Neutrophil (primary cell): ENCODE data around the gene PDE4D.

Experiments
- H3K27ac ChIP-seq: fragments of 200-600 bp; sonication (generic); 2 replicates; pipeline ENCODE4 v1.5.1; 2016; ENCODE audit warnings: mild to moderate bottlenecking, moderate library complexity
- H3K27me3 ChIP-seq: fragments of 200-600 bp; sonication (generic); 2 replicates; pipeline ENCODE4 v1.6.0; 2016; ENCODE audit warnings: mild to moderate bottlenecking
- H3K36me3 ChIP-seq: fragments of 200-600 bp; sonication (generic); 2 replicates; pipeline ENCODE4 v1.5.1; 2017
- H3K4me1 ChIP-seq, 2 experiments: fragments of 200-600 bp in 1 of 2; sonication (generic) in 1 of 2; 1 replicate in 1 of 2; 2 replicates in 1 of 2; pipeline versions ENCODE4 v1.5.1 to v1.6.1; 2013 to 2016; ENCODE audit warnings: low read depth in 1 of 2, low read length in 1 of 2, mild to moderate bottlenecking in 1 of 2, moderate library complexity in 1 of 2; ENCODE audit not compliant: control insufficient read depth in 1 of 2, insufficient read depth in 1 of 2
- H3K4me3 ChIP-seq, 2 experiments: fragments of 200-600 bp in 1 of 2; sonication (generic) in 1 of 2; 1 replicate in 1 of 2; 2 replicates in 1 of 2; pipeline ENCODE4 v1.5.1; 2013 to 2016; ENCODE audit warnings: low read depth in 1 of 2, low read length in 1 of 2, mild to moderate bottlenecking in 1 of 2, moderate library complexity in 1 of 2
- H3K9me3 ChIP-seq: fragments of 200-600 bp; sonication (generic); 2 replicates; pipeline ENCODE4 v1.5.1; 2016
- CTCF ChIP-seq: fragments of 200-600 bp; sonication (generic); IDR thresholded peaks from 2 replicates; pipeline ENCODE4 v1.5.1; 2016; ENCODE audit warnings: antibody characterized with exemption

Gene PDE4D

DNA sequence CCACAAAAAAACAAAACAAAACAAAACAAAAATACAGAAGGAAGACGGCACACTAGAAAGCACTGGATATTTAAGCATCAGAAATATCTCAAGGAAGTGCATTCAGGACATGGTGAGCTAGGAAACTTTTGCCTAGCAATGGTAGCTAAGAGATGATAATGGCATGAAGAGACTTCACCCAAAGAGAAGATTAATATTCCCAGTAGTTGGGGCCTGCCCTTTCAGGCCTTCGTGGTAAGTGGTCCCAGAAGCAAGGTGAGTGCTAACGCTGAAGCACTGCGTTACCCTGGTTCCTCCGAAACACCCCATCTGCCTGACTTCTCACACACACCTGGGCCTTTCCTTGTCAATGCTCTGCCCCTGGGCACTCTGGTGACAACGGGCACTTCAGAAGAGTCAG, 725.5 kb downstream of the PDE4D start:
- Histone ChIP-seq H3K4me1 (no peaks in the 10 kb centered on the region), H3K4me3 (no peak overlapping the region), H3K9me3 (no peaks in the 10 kb centered on the region), H3K36me3 (peaks cover 3% of the 10 kb centered on the region), H3K27ac (no peak overlapping the region), H3K27me3 (no peaks in the 10 kb centered on the region)
- TF ChIP-seq CTCF = no peak

DNA sequence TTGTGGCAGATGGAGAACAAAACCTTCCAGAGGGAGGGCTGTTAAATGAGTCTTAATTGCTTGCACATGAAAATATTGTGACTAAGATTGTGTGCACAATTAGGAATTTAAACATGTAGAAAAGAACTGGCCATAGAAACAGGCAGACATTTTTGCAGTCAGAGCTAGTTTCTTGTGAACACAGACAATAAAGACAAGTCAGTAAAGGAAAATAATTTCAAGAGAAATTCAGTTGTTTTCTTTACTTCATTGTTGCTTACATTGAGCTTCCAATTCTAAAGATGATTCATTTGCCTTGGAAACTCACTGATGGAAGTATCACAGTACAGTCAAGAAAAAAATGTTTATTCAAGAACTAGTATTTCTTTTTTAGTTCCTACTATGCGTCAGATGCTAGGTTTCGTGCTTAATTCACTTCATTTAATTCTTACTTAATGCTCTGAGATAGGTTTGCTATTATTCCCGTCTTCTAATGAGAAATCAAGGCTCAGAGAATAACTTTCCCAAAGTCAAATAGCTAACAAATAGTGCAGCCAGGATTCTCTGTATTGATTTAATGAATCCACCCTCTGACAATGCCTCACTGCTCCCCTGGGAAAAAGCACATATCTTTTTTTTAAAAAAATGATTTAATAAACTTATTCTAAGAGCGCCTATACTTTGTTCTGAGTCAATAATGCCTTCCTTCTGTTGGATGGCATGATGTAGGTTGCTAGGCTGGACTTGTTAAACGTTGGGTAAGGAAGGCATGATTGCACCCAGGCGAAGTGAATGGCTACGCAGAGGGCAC, 729.3 kb downstream of the PDE4D start:
- Histone ChIP-seq H3K4me1 (peaks cover 1 to 8% of the 10 kb centered on the region in 2 experiments), H3K4me3 (no peak overlapping the region), H3K36me3 (peaks cover 6% of the 10 kb centered on the region), H3K27ac (no peak overlapping the region), H3K9me3 (no peaks in the 10 kb centered on the region), H3K27me3 (no peaks in the 10 kb centered on the region)
- TF ChIP-seq CTCF = no peak

DNA sequence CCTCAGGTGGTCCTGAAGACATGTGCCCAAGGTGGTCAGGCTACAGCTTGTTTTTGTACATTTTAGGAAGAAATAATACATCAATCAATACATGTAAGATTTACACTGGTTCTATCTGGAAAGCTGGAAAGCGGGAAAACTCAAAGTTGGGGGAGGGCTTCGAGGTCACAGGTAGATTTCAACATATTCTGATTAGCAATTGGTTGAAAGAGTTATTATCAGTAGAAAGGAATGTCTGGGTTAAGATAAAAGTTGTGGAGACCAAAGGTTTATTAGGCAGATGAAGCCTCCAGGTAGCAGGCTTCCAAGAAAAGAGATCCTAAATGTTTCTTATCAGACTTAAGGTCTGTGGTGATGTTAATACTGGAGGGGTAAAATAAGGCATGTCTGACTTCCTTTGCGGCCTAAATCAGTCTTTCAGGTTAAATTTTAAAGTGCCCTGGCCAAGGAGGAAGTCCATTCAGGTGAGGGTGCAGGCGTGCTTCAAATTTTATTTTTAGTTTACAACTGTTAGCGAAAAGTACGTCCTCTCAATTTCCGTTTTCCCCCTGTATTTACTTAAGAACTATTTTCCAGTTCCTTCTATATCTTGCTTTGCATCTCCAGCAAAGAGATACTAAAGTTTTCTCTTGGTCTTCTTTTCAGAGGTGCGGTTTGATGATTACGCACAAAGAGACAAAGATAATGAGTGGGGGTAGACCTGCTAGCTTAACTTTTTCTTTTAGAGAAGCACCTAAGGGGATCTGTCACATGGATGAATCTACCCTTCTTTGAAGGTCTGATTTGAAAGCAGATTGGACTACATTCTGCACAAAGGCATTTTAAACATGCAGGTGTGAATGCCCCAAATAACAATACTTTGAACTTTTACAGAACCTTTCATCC, 732.1 kb downstream of the PDE4D start:
- H3K36me3 ChIP-seq = peaks cover 6% of the 10 kb centered on the region
- H3K27ac ChIP-seq = no peak overlapping the region
- no peak for TF ChIP-seq CTCF
- H3K4me1 ChIP-seq = peaks cover 14 to 15% of the 10 kb centered on the region in 2 experiments
- H3K4me3 ChIP-seq = no peak overlapping the region
- no peaks in the 10 kb centered on the region for H3K9me3 ChIP-seq
- no peaks in the 10 kb centered on the region for H3K27me3 ChIP-seq

DNA sequence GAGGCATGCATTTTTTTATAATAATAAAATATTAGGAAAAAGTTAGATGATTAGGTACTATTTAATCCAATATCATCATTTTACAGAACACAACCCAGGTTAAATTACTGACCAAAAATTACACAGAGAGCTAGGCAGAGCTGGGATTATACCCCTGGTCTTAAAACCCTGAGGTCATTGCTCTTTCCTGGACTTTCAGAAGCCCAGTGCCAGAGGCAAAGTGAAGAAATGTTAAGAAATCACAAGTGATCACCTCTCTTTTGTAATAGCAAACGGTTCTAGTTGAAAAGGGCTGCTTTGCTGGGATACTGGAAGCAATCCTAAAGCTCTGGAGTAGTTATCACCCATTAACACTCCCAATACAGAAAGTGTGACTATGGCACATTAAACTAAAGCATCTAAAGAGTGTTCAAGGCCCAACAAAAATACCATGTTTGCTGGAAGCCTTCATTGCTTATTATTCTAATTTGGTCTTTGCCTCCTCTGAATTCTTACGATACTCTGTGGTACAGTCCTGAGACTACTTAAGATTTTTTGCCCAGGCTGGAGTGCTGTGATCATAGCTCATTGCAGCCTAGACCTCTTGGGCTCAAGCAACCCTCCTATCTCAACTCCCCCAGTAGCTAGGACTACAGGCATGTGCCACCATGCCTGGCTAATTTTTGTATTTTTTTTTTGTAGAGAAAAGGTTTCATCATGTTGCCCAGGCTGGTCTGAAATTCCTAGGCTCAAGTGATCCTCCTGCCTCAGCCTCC, 734.7 kb downstream of the PDE4D start:
- Histone ChIP-seq H3K4me1 (peaks cover 14 to 15% of the 10 kb centered on the region in 2 experiments), H3K4me3 (no peak overlapping the region), H3K27me3 (no peaks in the 10 kb centered on the region), H3K27ac (no peak overlapping the region), H3K9me3 (no peaks in the 10 kb centered on the region), H3K36me3 (peaks cover 3% of the 10 kb centered on the region)
- no peak for TF ChIP-seq CTCF

DNA sequence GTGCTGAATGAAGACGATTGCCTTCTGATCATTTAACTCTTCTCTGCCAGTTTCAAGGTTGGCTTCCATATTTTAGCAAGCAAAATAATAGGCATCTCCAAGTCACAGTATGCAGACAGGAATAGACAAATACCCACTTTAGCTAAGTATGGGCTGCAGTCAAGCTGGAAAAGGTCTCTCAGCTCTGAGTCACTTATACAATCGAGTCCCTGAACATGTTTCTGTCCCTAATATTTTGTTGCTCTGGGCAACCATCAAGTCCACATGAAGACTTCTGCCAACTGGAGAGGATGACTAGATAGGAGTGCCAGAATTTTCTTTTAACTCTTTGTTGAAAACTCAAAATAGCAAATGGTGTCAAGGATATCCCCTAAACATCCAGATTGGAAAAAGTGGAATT, 735.4 kb downstream of the PDE4D start:
- Histone ChIP-seq H3K9me3 (no peaks in the 10 kb centered on the region), H3K4me3 (no peak overlapping the region), H3K4me1 (peaks cover 14 to 15% of the 10 kb centered on the region in 2 experiments), H3K27me3 (no peaks in the 10 kb centered on the region), H3K36me3 (peaks cover 3% of the 10 kb centered on the region), H3K27ac (no peak overlapping the region)
- TF ChIP-seq CTCF = no peak
